Mesothelial cell of epicardium (in vitro differentiated cells): ENCODE measurements around the gene IL1RAPL2. TPM values are rescaled to one million over a fixed set of nuclear protein-coding genes. Genes with fewer than 3 reads are reported as not detected.

Experiments used
- DNase-seq, 2 experiments: peaks; one replicate each; pipeline ENCODE4 v3.0.0; 2021; ENCODE audit warnings: low spot score in 2 of 2; ENCODE audit not compliant: unreplicated experiment in 2 of 2
- H3K27ac Mint-ChIP-seq: 2 replicates; pipeline ENCODE4 v1.8.0; 2021; ENCODE audit warnings: mixed read lengths
- H3K27me3 Mint-ChIP-seq: 2 replicates; pipeline ENCODE4 v1.8.0; 2021; ENCODE audit warnings: low read depth, mixed read lengths
- H3K36me3 Mint-ChIP-seq: 2 replicates; pipeline ENCODE4 v1.8.0; 2021; ENCODE audit warnings: mixed read lengths
- H3K4me1 Mint-ChIP-seq: 2 replicates; pipeline ENCODE4 v1.8.0; 2021; ENCODE audit warnings: mixed read lengths
- H3K4me3 Mint-ChIP-seq: 2 replicates; pipeline ENCODE4 v1.8.0; 2021; ENCODE audit warnings: mild to moderate bottlenecking, moderate library complexity, mixed read lengths
- H3K9me3 Mint-ChIP-seq: 2 replicates; pipeline ENCODE4 v1.8.0; 2021; ENCODE audit warnings: mixed read lengths
- CTCF ChIP-seq: fragments of 200-600 bp; sonication (generic); IDR thresholded peaks from one replicate; pipeline ENCODE4 v1.5.0; 2021; ENCODE audit warnings: antibody characterized with exemption; ENCODE audit not compliant: unreplicated experiment
- total RNA-seq: library from RNA; stranded (reverse); gene quantifications from 3 replicates; pipeline ENCODE4 v1.2.1, GENCODE V29; 2021

IL1RAPL2 gene
- total RNA-seq, 1 donor from 2014 or later, result 0.92 TPM

DNA sequence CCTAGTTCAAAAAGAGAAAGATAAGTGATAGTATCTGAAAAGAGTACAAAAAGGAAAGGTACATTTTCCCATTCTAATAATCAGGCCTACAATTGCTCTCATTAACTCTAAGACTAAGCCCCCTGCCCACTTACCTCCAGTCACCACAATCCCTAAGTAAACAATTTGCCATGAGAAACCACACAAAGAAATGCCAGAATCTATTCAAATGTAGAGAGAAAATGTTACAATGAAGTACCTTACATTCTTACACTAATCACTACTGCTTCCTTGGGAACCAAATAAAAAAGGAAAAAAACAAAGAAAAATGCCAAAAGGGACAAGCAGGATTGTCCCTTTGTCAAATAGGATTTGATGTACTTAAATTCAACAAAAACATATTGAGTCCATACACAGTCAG is 1068.2 kb downstream of the IL1RAPL2 start:
- H3K9me3 Mint-ChIP-seq, result peaks cover 43% of the 10 kb centered on the region
- no peak for TF ChIP-seq CTCF
- no peaks in the 10 kb centered on the region for H3K27me3 Mint-ChIP-seq
- H3K36me3 Mint-ChIP-seq, result no peaks in the 10 kb centered on the region
- H3K4me3 Mint-ChIP-seq, result no peak overlapping the region
- DNase-seq, result no peak
- H3K27ac Mint-ChIP-seq, result no peak overlapping the region
- peaks cover 8% of the 10 kb centered on the region for H3K4me1 Mint-ChIP-seq

DNA sequence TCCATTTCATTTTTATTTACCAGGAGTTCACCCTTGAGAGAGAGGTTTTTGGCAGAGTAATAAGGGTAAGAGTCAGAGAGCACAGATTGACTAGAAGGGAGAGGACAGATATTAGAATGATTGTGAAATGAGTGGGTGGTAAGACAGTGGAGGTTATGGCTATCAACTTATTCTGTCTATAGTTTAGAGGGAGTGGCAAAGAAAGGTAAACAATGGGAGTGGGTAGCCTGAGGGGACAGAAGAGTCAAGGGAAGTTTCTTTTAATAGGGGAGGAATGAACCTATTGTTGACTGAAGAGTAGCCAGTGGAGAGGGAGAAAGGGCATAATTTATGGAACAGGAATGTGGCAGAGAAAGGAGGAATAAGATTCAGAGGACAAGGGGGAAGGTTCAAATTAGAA is 1069.8 kb downstream of the IL1RAPL2 start:
- no peak overlapping the region for H3K27ac Mint-ChIP-seq
- DNase-seq, result no peak
- no peak for TF ChIP-seq CTCF
- H3K36me3 Mint-ChIP-seq, result no peaks in the 10 kb centered on the region
- no peak overlapping the region for H3K4me3 Mint-ChIP-seq
- peaks cover 31% of the 10 kb centered on the region for H3K9me3 Mint-ChIP-seq
- H3K27me3 Mint-ChIP-seq, result no peaks in the 10 kb centered on the region
- H3K4me1 Mint-ChIP-seq, result peaks cover 8% of the 10 kb centered on the region

- Mint-ChIP-seq H3K4me3 (no peak overlapping the region), H3K36me3 (no peaks in the 10 kb centered on the region), H3K27me3 (no peaks in the 10 kb centered on the region), H3K9me3 (peaks cover 31% of the 10 kb centered on the region), H3K4me1 (peaks cover 8% of the 10 kb centered on the region), H3K27ac (no peak overlapping the region)
- TF ChIP-seq CTCF, result no peak
- no peak for DNase-seq
Observed at GRCh38 chrX:105636667-105637066, 1070.7 kb downstream of the IL1RAPL2 start.

- Mint-ChIP-seq H3K9me3 (peaks cover 20% of the 10 kb centered on the region), H3K27me3 (no peaks in the 10 kb centered on the region), H3K36me3 (no peaks in the 10 kb centered on the region), H3K4me1 (no peaks in the 10 kb centered on the region), H3K4me3 (no peak overlapping the region), H3K27ac (no peak overlapping the region)
- no peak for TF ChIP-seq CTCF
- DNase-seq, result no peak
Observed at GRCh38 chrX:105645667-105646357, 1079.8 kb downstream of the IL1RAPL2 start.

DNA sequence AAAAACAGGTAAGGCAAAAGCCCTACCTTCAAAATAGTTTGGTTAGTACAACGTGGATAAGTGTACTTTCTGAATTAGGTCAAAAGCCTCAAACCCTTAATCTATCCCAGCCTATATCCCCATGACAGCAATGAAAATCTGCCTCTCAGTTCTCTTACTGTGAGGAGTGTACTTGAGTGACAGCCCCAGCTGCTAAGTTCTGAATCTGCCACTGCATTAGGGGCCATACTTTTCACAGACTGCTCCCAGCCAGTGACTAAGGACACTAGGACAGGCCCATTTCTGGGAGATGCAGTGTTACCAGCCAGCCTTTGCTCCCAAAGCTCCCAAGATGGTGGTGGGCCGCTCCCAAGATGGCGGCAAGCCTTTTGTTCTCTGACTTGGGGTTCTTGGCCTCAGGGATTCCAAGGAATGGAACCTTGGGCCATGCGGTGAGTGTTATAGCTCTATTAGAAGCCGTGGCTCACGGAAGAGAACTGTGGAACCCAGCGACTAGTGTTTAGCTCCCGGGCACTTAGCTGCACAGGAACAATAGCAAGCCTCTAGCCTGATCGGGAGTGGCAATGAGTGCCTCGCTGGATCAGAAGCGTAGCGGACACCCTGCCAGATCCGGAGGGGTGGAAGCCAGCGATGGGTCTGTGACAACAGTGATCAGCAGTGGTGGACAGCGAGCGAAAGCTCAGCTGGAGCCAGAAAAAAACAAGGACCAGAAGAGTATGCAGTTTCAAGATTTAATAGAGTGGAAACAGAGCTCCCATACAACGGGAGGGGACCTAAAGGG is 1080.8 kb downstream of the IL1RAPL2 start:
- Mint-ChIP-seq H3K27me3 (no peaks in the 10 kb centered on the region), H3K4me3 (no peak overlapping the region), H3K9me3 (peaks cover 20% of the 10 kb centered on the region), H3K36me3 (no peaks in the 10 kb centered on the region), H3K27ac (no peak overlapping the region), H3K4me1 (no peaks in the 10 kb centered on the region)
- no peak for DNase-seq
- TF ChIP-seq CTCF, result no peak
